ACC112 (cell line): ENCODE data around the gene GATA2.

Experiments
- H2AFZ ChIP-seq: fragments of 200-600 bp; sonication (generic); one replicate; pipeline ENCODE4 v1.6.0; 2017; ENCODE audit warnings: antibody characterized with exemption, low read length; ENCODE audit not compliant: unreplicated experiment
- H3K27ac ChIP-seq: fragments of 200-600 bp; sonication (generic); 2 replicates; pipeline ENCODE4 v1.5.1; 2014; ENCODE audit warnings: low read depth, mild to moderate bottlenecking, antibody characterized with exemption, low read length, moderate library complexity
- H3K27me3 ChIP-seq: fragments of 200-600 bp; sonication (generic); 2 replicates; pipeline ENCODE4 v1.6.1; 2014; ENCODE audit warnings: mild to moderate bottlenecking, antibody characterized with exemption, low read length, moderate library complexity, mixed read lengths; ENCODE audit not compliant: insufficient read depth
- H3K36me3 ChIP-seq: fragments of 200-600 bp; sonication (generic); 2 replicates; pipeline ENCODE4 v1.6.1; 2016; ENCODE audit warnings: mild to moderate bottlenecking, antibody characterized with exemption, low read length, moderate library complexity, mixed read lengths; ENCODE audit not compliant: insufficient read depth
- H3K4me1 ChIP-seq: fragments of 200-600 bp; sonication (generic); one replicate; pipeline ENCODE4 v1.6.1; 2016; ENCODE audit warnings: low read length, mixed read lengths; ENCODE audit not compliant: insufficient read depth, unreplicated experiment, control insufficient read depth
- H3K4me3 ChIP-seq: fragments of 200-600 bp; sonication (generic); 2 replicates; pipeline ENCODE4 v1.5.1; 2014; ENCODE audit warnings: mild to moderate bottlenecking, low read depth, low read length
- H3K79me2 ChIP-seq: fragments of 200-600 bp; sonication (generic); one replicate; pipeline ENCODE4 v1.6.0; 2016; ENCODE audit warnings: low read length; ENCODE audit not compliant: control insufficient read depth, unreplicated experiment, insufficient read depth

The GATA2 gene

DNA sequence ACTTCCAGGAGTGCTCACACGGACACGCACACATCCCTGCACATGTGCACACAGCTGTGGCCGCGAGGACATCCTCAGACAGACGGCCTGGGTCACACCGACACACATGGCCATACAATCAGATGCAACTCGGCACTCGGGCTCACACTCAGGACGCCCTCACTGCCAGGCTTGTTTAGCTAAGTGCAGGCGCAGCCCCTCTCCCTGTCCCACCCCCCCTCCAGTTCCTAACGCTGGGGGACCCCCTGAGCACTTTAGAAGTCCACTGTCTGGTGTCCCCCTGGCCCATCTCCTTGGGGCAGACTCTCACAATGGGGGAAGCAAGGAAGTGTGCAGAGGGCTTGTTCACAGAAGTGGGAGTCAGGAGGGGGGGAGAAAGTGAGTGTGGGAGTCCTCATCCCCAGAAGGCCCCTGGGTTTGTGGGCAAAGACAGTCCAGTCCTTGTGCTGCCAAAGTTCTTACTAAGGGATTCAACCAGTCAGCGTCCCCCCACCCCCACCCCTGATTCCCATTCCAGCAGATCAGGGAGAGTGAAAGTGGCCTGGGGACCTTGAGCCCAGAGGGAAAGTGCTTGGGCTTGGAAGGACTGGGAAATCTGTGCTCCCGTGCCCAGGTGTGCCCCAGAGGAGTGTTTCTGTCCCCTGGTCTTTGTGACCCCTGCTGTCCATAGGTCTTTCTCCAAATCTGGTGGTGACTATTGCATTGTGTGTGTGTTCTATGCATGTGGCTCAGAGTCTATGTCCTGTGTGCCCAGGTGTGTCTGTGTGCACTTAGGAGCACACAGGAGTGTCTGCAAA, 767 bp upstream of the GATA2 start:
- no peak overlapping the region for H3K4me3 ChIP-seq
- H3K27me3 ChIP-seq: peaks cover 77% of the 10 kb centered on the region
- no peak overlapping the region for H3K27ac ChIP-seq
- H3K79me2 ChIP-seq: no peaks in the 10 kb centered on the region
- no peak overlapping the region for H2AFZ ChIP-seq
- H3K36me3 ChIP-seq: no peaks in the 10 kb centered on the region
- peaks cover 12% of the 10 kb centered on the region for H3K4me1 ChIP-seq

DNA sequence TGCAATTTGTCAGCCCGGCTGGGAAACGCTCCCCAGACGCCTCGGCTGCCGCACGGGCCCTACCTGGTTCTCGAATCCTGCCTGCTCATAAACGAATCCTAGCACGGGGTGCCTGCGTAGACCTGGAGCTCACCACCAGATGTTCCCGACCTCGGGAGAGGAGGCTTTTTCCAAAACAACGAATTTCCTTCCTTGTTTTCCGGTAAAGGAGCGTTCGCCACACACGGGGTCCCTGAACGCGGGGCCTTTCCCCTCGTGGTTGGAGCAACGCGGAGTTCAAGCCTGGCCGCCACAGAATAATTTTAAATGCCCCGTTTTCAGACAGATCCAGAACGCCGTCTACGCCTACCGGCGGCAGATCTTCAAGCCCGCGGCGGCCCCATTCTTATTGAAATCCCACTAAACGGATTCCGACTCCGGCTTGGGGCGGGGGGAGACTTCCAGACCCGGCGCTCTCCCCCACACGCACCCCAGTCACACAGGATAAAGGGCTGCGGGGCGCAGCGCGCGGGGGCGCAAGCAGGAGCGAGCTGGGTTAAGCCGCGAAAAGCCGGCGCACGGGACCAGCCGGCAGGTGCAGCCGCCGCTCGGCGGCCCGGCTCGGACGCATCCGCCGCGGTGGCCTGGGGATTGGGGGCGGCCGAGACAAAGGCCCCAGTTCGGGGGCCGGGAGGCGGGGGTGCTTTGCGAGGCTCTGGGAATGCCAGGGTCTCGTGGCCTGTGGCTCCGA, 895 bp downstream of the GATA2 start:
- no peaks in the 10 kb centered on the region for H3K36me3 ChIP-seq
- no peak overlapping the region for H3K4me3 ChIP-seq
- H3K27ac ChIP-seq: no peak overlapping the region
- peaks cover 6% of the 10 kb centered on the region for H3K4me1 ChIP-seq
- no peak overlapping the region for H2AFZ ChIP-seq
- peaks cover 74% of the 10 kb centered on the region for H3K27me3 ChIP-seq
- no peaks in the 10 kb centered on the region for H3K79me2 ChIP-seq

DNA sequence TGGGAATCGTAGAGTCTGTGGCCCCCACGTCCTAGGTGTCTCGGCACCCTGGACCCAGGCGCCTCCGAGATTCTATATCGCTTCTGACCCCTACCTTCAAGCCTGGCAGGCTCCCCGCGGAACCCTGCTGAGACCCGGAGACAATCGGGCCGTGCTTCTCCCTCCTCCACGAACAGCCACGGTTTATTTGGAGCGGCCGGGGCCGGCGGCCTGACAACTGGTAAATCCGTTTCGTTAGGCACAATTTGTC, 1.4 kb downstream of the GATA2 start:
- Histone ChIP-seq H3K79me2 (no peaks in the 10 kb centered on the region), H3K27ac (no peak overlapping the region), H3K4me1 (peaks cover under 1% of the 10 kb centered on the region), H2AFZ (no peak overlapping the region), H3K36me3 (no peaks in the 10 kb centered on the region), H3K4me3 (no peak overlapping the region), H3K27me3 (peaks cover 74% of the 10 kb centered on the region)

GRCh38 chr3:128490915-128491690, 1.9 kb downstream of the GATA2 start:
- Histone ChIP-seq H2AFZ (no peak overlapping the region), H3K4me1 (no peaks in the 10 kb centered on the region), H3K4me3 (no peak overlapping the region), H3K36me3 (no peaks in the 10 kb centered on the region), H3K27ac (no peak overlapping the region), H3K79me2 (no peaks in the 10 kb centered on the region), H3K27me3 (peaks cover 74% of the 10 kb centered on the region)

DNA sequence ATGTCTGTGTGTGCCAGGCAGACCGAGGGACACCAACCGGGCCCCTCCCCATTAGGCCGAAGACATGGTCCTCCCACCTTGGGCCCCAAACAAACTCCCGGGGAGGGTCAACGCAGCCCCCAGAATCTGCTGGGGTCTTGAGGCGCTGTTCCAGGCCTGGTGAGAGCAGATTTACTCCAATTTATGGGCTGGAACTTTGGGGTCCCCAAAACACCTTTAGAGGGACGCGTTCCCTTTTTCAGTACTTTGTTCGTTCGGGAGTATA, 2.4 kb downstream of the GATA2 start:
- Histone ChIP-seq H3K79me2 (no peaks in the 10 kb centered on the region), H3K4me3 (no peak overlapping the region), H3K4me1 (no peaks in the 10 kb centered on the region), H2AFZ (no peak overlapping the region), H3K27ac (no peak overlapping the region), H3K27me3 (peaks cover 69% of the 10 kb centered on the region), H3K36me3 (no peaks in the 10 kb centered on the region)

DNA sequence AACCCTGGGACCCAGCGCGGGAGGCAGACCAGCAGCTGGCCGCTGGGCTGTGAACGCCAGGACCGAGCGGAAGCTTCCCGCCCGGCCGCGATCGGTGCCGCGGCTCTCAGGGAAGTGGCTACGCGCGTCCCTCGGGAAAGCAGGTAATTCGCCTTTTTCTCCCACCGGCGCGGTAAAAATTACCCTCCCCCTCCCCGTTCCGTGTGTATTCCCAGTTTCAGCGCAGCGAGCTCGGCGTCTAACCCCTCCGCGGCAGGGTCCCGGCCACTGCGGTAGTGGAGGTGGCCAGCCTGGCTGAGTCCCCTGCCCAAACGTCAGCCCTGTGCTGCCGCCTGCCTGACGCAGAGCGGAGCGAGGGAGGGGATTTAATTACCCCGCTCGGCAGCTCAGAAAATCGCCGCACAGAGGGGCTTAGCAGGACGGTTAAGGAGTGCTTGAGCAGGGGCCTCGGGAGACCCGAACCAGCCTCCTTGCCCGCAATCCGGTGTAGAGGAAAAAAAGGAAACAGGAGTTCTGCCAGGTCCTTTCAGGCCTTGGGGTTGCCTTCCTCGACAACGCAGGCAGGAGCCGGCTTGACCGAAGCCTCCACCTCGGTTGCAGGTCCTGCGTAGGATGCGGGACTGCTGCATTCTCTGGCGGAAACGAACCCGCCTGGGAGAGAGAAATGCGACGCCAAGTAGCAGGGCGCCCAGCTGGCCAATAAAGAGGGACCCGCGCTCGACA, 2.9 kb downstream of the GATA2 start:
- no peaks in the 10 kb centered on the region for H3K36me3 ChIP-seq
- H3K4me3 ChIP-seq: peak overlapping the region; percentile 93
- no peaks in the 10 kb centered on the region for H3K4me1 ChIP-seq
- no peaks in the 10 kb centered on the region for H3K79me2 ChIP-seq
- peak overlapping the region; percentile 64 for H2AFZ ChIP-seq
- no peak overlapping the region for H3K27ac ChIP-seq
- H3K27me3 ChIP-seq: peaks cover 64% of the 10 kb centered on the region

DNA sequence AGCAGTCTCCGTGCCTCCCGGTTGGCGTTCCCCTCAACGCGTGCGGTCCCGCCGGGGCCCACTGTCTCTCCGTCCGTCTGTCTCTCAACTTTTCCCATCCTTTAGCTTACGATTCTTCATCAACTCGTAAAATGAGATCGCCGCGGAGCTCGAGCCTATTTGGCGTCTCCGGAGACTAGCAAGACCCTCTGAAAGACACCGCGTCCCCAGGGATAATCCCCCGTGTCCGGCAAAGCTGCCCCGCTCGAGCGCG, 3.4 kb downstream of the GATA2 start:
- Histone ChIP-seq H2AFZ (peak overlapping the region; percentile 64), H3K27me3 (peaks cover 64% of the 10 kb centered on the region), H3K79me2 (no peaks in the 10 kb centered on the region), H3K4me1 (no peaks in the 10 kb centered on the region), H3K36me3 (no peaks in the 10 kb centered on the region), H3K4me3 (peak overlapping the region; percentile 93), H3K27ac (no peak overlapping the region)

- H3K4me3 ChIP-seq: peak overlapping the region; percentile 93
- H3K27ac ChIP-seq: peak overlapping the region; percentile 14; the same call in 1 of the 2 replicates
- H2AFZ ChIP-seq: peak overlapping the region; percentile 64
- H3K27me3 ChIP-seq: peaks cover 62% of the 10 kb centered on the region
- no peaks in the 10 kb centered on the region for H3K4me1 ChIP-seq
- H3K36me3 ChIP-seq: no peaks in the 10 kb centered on the region
- H3K79me2 ChIP-seq: no peaks in the 10 kb centered on the region
These were observed 3.9 kb downstream of the GATA2 start for GRCh38 chr3:128488991-128489673.

GRCh38 chr3:128488636-128488990, 4.4 kb downstream of the GATA2 start:
- peaks cover 5% of the 10 kb centered on the region for H3K4me1 ChIP-seq
- no peak overlapping the region for H3K27ac ChIP-seq
- peaks cover 57% of the 10 kb centered on the region for H3K27me3 ChIP-seq
- no peak overlapping the region for H2AFZ ChIP-seq
- H3K79me2 ChIP-seq: no peaks in the 10 kb centered on the region
- H3K4me3 ChIP-seq: peak overlapping the region; percentile 93
- H3K36me3 ChIP-seq: no peaks in the 10 kb centered on the region

DNA sequence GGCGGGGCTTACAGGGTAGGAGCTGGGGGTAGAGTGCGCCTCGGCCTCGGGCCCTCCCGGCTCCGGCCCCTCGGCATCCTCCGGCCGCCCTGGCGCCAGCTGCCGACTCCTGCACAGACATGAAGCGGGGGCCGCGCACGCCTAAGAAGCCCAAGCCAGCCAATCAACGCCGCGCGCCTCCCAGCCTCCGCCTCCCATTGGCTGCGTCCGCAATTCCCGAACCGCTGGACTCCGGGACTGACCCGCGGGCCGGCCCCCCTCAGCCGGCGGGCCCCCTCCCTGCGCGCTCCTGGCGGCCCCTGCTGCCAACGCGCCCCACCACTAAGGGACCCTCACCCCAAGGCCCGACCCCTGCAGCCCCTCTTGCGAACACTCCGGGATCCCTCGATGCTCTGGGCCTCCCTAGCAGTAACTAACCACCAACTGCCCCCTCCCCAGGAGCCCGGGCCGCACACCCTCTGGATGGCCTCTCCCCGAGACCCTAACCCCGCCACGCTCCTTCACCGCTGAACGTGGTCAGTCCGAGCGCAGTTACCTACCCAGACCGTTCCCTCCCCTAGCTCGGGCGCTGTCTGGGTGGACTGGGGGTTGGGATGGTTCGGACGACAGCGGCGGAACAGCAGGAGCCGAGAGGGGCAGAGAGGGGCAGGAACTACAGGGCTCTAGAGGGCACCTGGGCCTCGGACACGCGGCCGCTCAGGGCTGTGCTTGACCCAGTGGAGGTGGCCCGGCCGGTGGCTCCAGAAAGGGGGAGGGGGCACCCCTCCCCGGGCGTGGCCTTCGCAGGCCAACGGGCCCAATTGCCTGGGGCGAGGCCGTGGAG, 5.0 kb downstream of the GATA2 start:
- Histone ChIP-seq H3K36me3 (no peaks in the 10 kb centered on the region), H3K27ac (no peak overlapping the region), H3K79me2 (no peaks in the 10 kb centered on the region), H3K4me1 (peaks cover 11% of the 10 kb centered on the region), H2AFZ (peak overlapping the region; percentile 55), H3K4me3 (peak overlapping the region; percentile 93), H3K27me3 (peaks cover 51% of the 10 kb centered on the region)
